Glutamatergic neuron (in vitro differentiated cells): ENCODE data around the gene CTNNA2. TPM values are rescaled to one million over a fixed set of nuclear protein-coding genes. Genes with fewer than 3 reads are reported as not detected.

Experiments used
- DNase-seq: peaks from one replicate; pipeline ENCODE4 v3.0.0; 2022
- H3K27ac Mint-ChIP-seq: one replicate; pipeline ENCODE4 v1.8.0; 2020; ENCODE audit warnings: mild to moderate bottlenecking, mixed read lengths, inconsistent platforms; ENCODE audit not compliant: unreplicated experiment
- H3K27me3 Mint-ChIP-seq: one replicate; pipeline ENCODE4 v1.8.0; 2020; ENCODE audit warnings: mild to moderate bottlenecking, moderate library complexity, mixed read lengths, inconsistent platforms; ENCODE audit not compliant: unreplicated experiment
- H3K36me3 Mint-ChIP-seq: one replicate; pipeline ENCODE4 v1.8.0; 2020; ENCODE audit warnings: mild to moderate bottlenecking, mixed read lengths, inconsistent platforms; ENCODE audit not compliant: unreplicated experiment
- H3K4me1 Mint-ChIP-seq: one replicate; pipeline ENCODE4 v1.8.0; 2020; ENCODE audit warnings: mild to moderate bottlenecking, low read depth, mixed read lengths, inconsistent platforms; ENCODE audit not compliant: unreplicated experiment
- H3K4me3 Mint-ChIP-seq: one replicate; pipeline ENCODE4 v1.8.0; 2020; ENCODE audit warnings: mild to moderate bottlenecking, mixed read lengths, inconsistent platforms; ENCODE audit not compliant: unreplicated experiment
- H3K9me3 Mint-ChIP-seq: one replicate; pipeline ENCODE4 v1.8.0; 2020; ENCODE audit warnings: mild to moderate bottlenecking, moderate library complexity, mixed read lengths, inconsistent platforms; ENCODE audit not compliant: unreplicated experiment
- total RNA-seq: library from RNA; stranded (reverse); fragmentation: NEBNext Ultra II Directional; extraction: Animal tissue kit (Norgen Biotek cat#: 25700); gene quantifications from one replicate; pipeline ENCODE4 v1.2.1, GENCODE V29; 2021; ENCODE audit not compliant: unreplicated experiment
- TF ChIP-seq, protein P1 (sequence below): fragments of 200-600 bp; sonication (generic); IDR thresholded peaks from one replicate; pipeline ENCODE4 v1.5.0; 2021; ENCODE audit not compliant: partially characterized antibody, unreplicated experiment

Gene CTNNA2
- total RNA-seq, 1 donor from 2014 or later, result 76.2 TPM

DNA sequence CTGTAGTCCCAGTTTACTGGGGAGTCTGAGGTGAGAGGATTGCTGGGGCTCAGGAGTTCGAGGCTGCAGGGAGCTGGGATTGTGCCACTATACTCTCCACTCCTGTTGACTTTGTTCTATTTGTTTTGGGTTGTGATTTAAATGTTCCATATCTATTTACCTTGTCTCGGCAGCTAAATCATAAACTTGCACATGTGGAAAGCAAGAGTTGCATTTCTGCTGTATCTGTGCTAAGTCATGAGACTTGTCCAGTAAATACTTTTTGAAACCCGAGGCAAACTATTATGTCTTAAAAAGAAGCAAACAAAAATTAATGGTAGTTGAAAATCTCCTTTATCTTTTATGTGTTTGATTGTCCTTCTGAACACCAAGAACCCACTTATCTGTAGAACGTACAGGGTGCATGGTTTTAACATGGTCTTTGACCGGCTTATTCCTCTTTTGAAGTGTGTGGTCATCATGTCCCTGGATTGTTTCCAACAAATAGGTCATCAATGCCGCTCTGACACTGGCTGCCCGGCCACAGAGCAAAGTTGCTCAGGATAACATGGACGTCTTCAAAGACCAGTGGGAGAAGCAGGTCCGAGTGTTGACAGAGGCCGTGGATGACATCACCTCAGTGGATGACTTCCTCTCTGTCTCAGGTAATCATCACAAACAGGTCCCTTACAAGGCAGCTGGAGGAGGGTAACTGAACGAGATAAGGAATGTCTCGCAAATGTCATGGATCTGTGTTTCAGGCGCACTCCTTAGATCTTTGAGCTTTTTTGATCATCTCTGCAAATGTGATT lies 1032.8 kb downstream of the CTNNA2 start:
- TF ChIP-seq, protein P1, sequence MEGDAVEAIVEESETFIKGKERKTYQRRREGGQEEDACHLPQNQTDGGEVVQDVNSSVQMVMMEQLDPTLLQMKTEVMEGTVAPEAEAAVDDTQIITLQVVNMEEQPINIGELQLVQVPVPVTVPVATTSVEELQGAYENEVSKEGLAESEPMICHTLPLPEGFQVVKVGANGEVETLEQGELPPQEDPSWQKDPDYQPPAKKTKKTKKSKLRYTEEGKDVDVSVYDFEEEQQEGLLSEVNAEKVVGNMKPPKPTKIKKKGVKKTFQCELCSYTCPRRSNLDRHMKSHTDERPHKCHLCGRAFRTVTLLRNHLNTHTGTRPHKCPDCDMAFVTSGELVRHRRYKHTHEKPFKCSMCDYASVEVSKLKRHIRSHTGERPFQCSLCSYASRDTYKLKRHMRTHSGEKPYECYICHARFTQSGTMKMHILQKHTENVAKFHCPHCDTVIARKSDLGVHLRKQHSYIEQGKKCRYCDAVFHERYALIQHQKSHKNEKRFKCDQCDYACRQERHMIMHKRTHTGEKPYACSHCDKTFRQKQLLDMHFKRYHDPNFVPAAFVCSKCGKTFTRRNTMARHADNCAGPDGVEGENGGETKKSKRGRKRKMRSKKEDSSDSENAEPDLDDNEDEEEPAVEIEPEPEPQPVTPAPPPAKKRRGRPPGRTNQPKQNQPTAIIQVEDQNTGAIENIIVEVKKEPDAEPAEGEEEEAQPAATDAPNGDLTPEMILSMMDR, result no peak
- no peak overlapping the region for H3K27ac Mint-ChIP-seq
- H3K27me3 Mint-ChIP-seq, result peaks cover 5% of the 10 kb centered on the region
- DNase-seq, result no peak
- H3K36me3 Mint-ChIP-seq, result no peaks in the 10 kb centered on the region
- no peaks in the 10 kb centered on the region for H3K4me1 Mint-ChIP-seq
- no peaks in the 10 kb centered on the region for H3K9me3 Mint-ChIP-seq
- no peak overlapping the region for H3K4me3 Mint-ChIP-seq

DNA sequence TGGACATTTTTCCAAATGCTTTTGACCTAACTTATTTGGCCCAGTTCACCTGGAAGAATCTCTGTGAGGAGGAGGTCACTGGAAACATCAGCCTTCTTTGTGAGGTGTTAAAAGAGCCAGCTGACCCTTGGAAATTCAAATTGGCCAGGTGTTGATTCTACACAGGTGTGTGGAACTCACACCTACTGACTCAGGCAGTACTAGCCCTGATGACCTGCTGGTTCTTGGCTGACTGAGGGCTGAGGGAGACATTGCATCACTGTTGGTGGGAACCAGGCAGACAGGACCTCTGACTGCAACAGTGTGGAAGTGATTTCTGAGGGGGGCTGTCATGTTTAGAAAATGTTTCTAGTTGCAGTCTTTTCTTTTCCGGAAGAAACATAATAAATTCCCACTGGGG lies 1033.9 kb downstream of the CTNNA2 start:
- Mint-ChIP-seq H3K4me3 (no peak overlapping the region), H3K4me1 (no peaks in the 10 kb centered on the region), H3K27ac (no peak overlapping the region), H3K9me3 (no peaks in the 10 kb centered on the region), H3K36me3 (no peaks in the 10 kb centered on the region), H3K27me3 (peaks cover 5% of the 10 kb centered on the region)
- no peak for DNase-seq
- TF ChIP-seq, protein P1, result no peak

DNA sequence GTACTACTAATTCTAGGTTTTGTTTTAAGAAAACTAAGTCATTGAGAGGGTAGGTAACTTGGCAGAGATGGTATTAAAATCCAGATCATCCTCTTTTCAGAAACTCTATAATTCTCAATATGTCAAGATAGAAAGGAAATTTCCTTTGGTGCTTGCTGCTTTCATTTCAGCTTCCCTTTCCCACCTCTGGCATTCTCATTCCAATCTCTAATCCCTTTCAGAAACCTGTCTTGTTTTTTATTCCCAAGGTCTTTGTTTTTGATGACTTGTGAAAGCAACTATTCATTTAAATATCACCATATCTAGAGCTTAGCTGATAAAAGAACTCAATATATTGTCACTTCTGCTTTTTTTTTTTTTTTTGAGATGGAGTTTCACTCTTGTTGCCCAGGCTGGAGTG lies 1034.5 kb downstream of the CTNNA2 start:
- TF ChIP-seq, protein P1, result no peak
- no peaks in the 10 kb centered on the region for H3K9me3 Mint-ChIP-seq
- no peak overlapping the region for H3K4me3 Mint-ChIP-seq

DNA sequence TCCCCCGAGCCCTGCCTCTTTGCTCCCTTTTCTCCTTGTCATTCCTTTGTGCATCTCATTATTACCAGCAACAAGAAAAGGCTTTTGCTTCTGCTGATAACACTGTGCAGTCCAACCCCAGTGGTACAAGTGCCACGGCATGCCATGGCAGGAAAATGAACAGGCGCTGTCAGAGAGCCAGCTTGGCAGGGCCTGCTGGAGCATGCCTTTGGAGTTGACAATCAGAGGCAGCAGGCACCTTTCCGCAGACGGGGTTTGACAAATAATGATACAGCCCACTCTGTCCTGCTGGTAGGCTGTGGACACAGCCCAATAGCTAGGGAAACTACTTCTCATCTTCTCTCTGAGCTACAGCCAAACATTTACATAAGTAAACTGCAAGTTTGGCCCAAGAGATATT lies 1035.6 kb downstream of the CTNNA2 start:
- Mint-ChIP-seq H3K4me3 (no peak overlapping the region), H3K9me3 (no peaks in the 10 kb centered on the region), H3K27ac (no peak overlapping the region), H3K27me3 (peaks cover 5% of the 10 kb centered on the region), H3K4me1 (no peaks in the 10 kb centered on the region), H3K36me3 (no peaks in the 10 kb centered on the region)
- TF ChIP-seq, protein P1, result no peak
- no peak for DNase-seq

More for the DNA sequence above, 1034.5 kb downstream of the CTNNA2 start:
- DNase-seq, result no peak
- Mint-ChIP-seq H3K36me3 (no peaks in the 10 kb centered on the region), H3K4me1 (no peaks in the 10 kb centered on the region), H3K27ac (no peak overlapping the region), H3K27me3 (peaks cover 5% of the 10 kb centered on the region)

DNA sequence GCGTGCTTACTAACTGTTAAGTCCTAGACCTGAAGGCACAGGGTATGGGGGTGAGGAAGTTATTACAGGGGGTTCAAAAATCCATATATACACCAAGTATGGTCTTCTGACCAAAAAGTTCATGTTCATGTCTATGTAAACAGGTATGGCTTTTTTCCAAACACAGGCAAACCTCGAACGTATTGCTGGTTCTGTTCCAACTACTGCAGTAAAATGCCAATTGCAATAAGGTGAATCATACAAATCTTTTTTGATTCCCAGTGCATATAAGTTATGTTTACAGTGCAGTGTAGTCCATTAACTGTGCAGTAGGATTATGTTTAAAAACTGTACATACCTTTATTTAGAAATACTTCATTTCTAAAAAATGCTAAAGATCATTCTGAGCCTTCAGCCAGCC lies 1037.0 kb downstream of the CTNNA2 start:
- no peak overlapping the region for H3K27ac Mint-ChIP-seq
- H3K4me1 Mint-ChIP-seq, result no peaks in the 10 kb centered on the region
- TF ChIP-seq, protein P1, result no peak
- no peak for DNase-seq
- H3K36me3 Mint-ChIP-seq, result no peaks in the 10 kb centered on the region
- H3K27me3 Mint-ChIP-seq, result peaks cover 5% of the 10 kb centered on the region
- H3K4me3 Mint-ChIP-seq, result no peak overlapping the region
- H3K9me3 Mint-ChIP-seq, result no peaks in the 10 kb centered on the region
